Heart left ventricle (tissue), 16 donors: ENCODE results near the gene SLC25A13. TPM values are rescaled to one million over a fixed set of nuclear protein-coding genes. Genes with fewer than 3 reads are reported as not detected.
"Not testable (repeated sequence)": the region's sequence is repeated elsewhere in the genome, so short reads cannot be mapped to it uniquely, and the experiment has no call there.

Source experiments
- ATAC-seq, 4 donors: fragments of 200-7000 bp; cut with Tn5 transposase; one replicate each; pipeline ENCODE4 v1.9.1; 2020 to 2022; ENCODE audit warnings: moderate library complexity in 4 of 4, mild to moderate bottlenecking in 3 of 4, moderate number of reproducible peaks in 1 of 4
- DNase-seq, 5 donors: peaks; one replicate each; pipeline ENCODE4 v3.0.0-alpha.2; 2020
- H3K27ac ChIP-seq, 12 donors: fragments of 200-600 bp; sonication (generic) in 4 of 12; one replicate each; pipeline versions ENCODE4 v1.5.0 to v1.8.0; 2016 to 2022; ENCODE audit warnings: mild to moderate bottlenecking in 2 of 12
- H3K27me3 ChIP-seq, 9 donors: fragments of 200-600 bp; sonication (generic) in 2 of 9; one replicate each; pipeline versions ENCODE4 v1.5.1 to v1.8.0; 2016 to 2022; ENCODE audit warnings: mild to moderate bottlenecking in 3 of 9
- H3K36me3 ChIP-seq, 9 donors: fragments of 200-600 bp; sonication (generic) in 2 of 9; one replicate each; pipeline versions ENCODE4 v1.5.0 to v1.8.0; 2018 to 2022; ENCODE audit warnings: mild to moderate bottlenecking in 2 of 9
- H3K4me1 ChIP-seq, 12 donors: fragments of 200-600 bp; sonication (generic) in 4 of 12; one replicate each; pipeline versions ENCODE4 v1.5.0 to v1.8.0; 2016 to 2022; ENCODE audit warnings: mild to moderate bottlenecking in 3 of 12
- H3K4me3 ChIP-seq, 12 donors: fragments of 200-600 bp; sonication (generic) in 4 of 12; one replicate each; pipeline versions ENCODE4 v1.5.0 to v1.8.0; 2017 to 2022; ENCODE audit warnings: mild to moderate bottlenecking in 9 of 12, moderate library complexity in 4 of 12
- H3K9me3 ChIP-seq, 12 donors: fragments of 200-600 bp; sonication (generic) in 4 of 12; one replicate each; pipeline versions ENCODE4 v1.5.0 to v1.8.0; 2016 to 2022; ENCODE audit warnings: mild to moderate bottlenecking in 1 of 12
- POLR2A ChIP-seq, 2 donors: fragments of 450-650 bp; IDR thresholded peaks; one replicate each; pipeline ENCODE4 v1.6.1; 2017; ENCODE audit warnings: antibody characterized with exemption in 2 of 2, mild to moderate bottlenecking in 2 of 2, moderate library complexity in 2 of 2
- WGBS, 4 donors: extraction: QIAGEN DNeasy Blood & Tissue Kit in 2 of 4; methylation state at CpG; one replicate each; pipeline versions ENCODE4 v1.1.5 to v1.1.7; 2013 to 2018; 5-methylcytosine and 5-hydroxymethylcytosine counted together
- intact Hi-C, 10 donors: fragments of 100-400 bp; cut with DNase I; formaldehyde crosslinking; loops; one replicate each; pipeline versions ENCODE4 v1.11.1 to v1.14.2; 2022
- polyA plus RNA-seq, 2 donors: library from polyadenylated mRNA; stranded (reverse); fragments of 200-250 nt; gene quantifications; one replicate each; pipeline ENCODE4 v1.2.3, GENCODE V29; 2013
- total RNA-seq, 9 donors: library from RNA; depleted of rRNA in 2 of 9; stranded (reverse); fragments of >200 nt in 2 of 9; fragmentation: NEBNext Ultra II Directional in 3 of 9; extraction: Animal tissue kit (Norgen Biotek cat#: 25700) in 3 of 9; gene quantifications; one replicate each; pipeline versions ENCODE4 v1.1.0 to v1.2.4, GENCODE V29; 2016 to 2023
- TF ChIP-seq, protein P1 (sequence below), 12 donors: fragments of 200-600 bp; sonication (generic) in 4 of 12; IDR thresholded peaks; one replicate each; pipeline versions ENCODE4 v1.5.0 to v1.8.0; 2018 to 2022; ENCODE audit warnings: antibody characterized with exemption in 12 of 12, mild to moderate bottlenecking in 5 of 12
- donor health status: ischemic (EF 13 %, LVEDD 7.1; RV severe dilation, severe dysfunction).
- donor health status: healthy with polysubstance abuse.
- donor health status: DM: no; HTN: yes; CAD: no.
- donor health status: DM: no; HTN: no; CAD: no.
- donor health status: ischemic (EF 25% LVEDD 6.9; RV normal size, moderate dysfunction).
- donor health status: ischemic (EF 25% LVEDD 5.7; RV mildly dilated, moderate dysfunction).
- donor health status: healthy.
- donor health status: DM: yes; HTN: yes; CAD: no.
- donor health status: ischemic (EF 35%, LVEDD 5.7; RV mildly dilated, moderate dysfunction).
- donor health status: nonischemic (EF 11% LVEDD 7.7; RV severe dilation, severe dysfunction).
- donor health status: DM: yes; HTN: yes; CAD: no.
- donor health status: PGD.
- donor health status: ischemic (EF 29% LVEDD 5.4; RV normal size, mild dysfunction).
- donor health status: nonischemic (EF 23%, LVEDD 6.1; RV moderate dilation, normal function).

SLC25A13 gene
- total and polyA plus RNA-seq, 11 donors = 3.7 to 17.9 (median 11.4) TPM

GRCh38 chr7:96297876-96298275, 24.0 kb downstream of the SLC25A13 start:
- Histone ChIP-seq H3K36me3 (peaks cover 0 to 26% (median 12%) of the 10 kb centered on the region in 9 donors), H3K4me3 (no peak overlapping the region), H3K27ac (no peak overlapping the region), H3K9me3 (peaks cover 0 to 4% (median 0%) of the 10 kb centered on the region in 12 donors), H3K4me1 (peaks cover 0 to 29% (median 10%) of the 10 kb centered on the region in 12 donors), H3K27me3 (no peaks in the 10 kb centered on the region)
- intact Hi-C loops = no loop called here
- TF ChIP-seq POLR2A (IDR thresholded peaks at IDR 0.05) = no peak
- TF ChIP-seq, protein P1, sequence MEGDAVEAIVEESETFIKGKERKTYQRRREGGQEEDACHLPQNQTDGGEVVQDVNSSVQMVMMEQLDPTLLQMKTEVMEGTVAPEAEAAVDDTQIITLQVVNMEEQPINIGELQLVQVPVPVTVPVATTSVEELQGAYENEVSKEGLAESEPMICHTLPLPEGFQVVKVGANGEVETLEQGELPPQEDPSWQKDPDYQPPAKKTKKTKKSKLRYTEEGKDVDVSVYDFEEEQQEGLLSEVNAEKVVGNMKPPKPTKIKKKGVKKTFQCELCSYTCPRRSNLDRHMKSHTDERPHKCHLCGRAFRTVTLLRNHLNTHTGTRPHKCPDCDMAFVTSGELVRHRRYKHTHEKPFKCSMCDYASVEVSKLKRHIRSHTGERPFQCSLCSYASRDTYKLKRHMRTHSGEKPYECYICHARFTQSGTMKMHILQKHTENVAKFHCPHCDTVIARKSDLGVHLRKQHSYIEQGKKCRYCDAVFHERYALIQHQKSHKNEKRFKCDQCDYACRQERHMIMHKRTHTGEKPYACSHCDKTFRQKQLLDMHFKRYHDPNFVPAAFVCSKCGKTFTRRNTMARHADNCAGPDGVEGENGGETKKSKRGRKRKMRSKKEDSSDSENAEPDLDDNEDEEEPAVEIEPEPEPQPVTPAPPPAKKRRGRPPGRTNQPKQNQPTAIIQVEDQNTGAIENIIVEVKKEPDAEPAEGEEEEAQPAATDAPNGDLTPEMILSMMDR (IDR thresholded peaks at IDR 0.05) = no peak
- DNase-seq = no peak
- ATAC-seq = no peak

GRCh38 chr7:96297446-96297845, 24.5 kb downstream of the SLC25A13 start:
- 84 to 91% (median 89%) methylated on average over 5 of the region's 5 CpGs for WGBS, 4 donors
- DNase-seq, H3K27ac ChIP-seq, intact Hi-C loops, H3K27me3 ChIP-seq, H3K4me3 ChIP-seq, ATAC-seq, H3K9me3 ChIP-seq: not testable (repeated sequence)
- H3K36me3 ChIP-seq = peaks cover 0 to 26% (median 12%) of the 10 kb centered on the region in 9 donors
- H3K4me1 ChIP-seq = peaks cover 0 to 29% (median 10%) of the 10 kb centered on the region in 12 donors

- H3K4me3 ChIP-seq, H3K9me3 ChIP-seq, DNase-seq, intact Hi-C loops, H3K4me1 ChIP-seq, ATAC-seq, H3K27me3 ChIP-seq, H3K27ac ChIP-seq: not testable (repeated sequence)
- 91 to 98% (median 95%) methylated on average over 4 of the region's 4 CpGs for WGBS, 4 donors
- peaks cover 0 to 26% (median 12%) of the 10 kb centered on the region in 9 donors for H3K36me3 ChIP-seq
Observed at GRCh38 chr7:96293911-96294310, 28.0 kb downstream of the SLC25A13 start.

GRCh38 chr7:96287559-96287958, 34.3 kb downstream of the SLC25A13 start:
- no peaks in the 10 kb centered on the region for H3K36me3 ChIP-seq
- H3K4me3 ChIP-seq = no peak overlapping the region
- no peaks in the 10 kb centered on the region for H3K9me3 ChIP-seq
- H3K27me3 ChIP-seq = no peaks in the 10 kb centered on the region
- ATAC-seq = no peak
- DNase-seq = no peak
- no peak overlapping the region for H3K27ac ChIP-seq
- intact Hi-C loops = no loop called here
- H3K4me1 ChIP-seq = peaks cover 0 to 35% (median 14%) of the 10 kb centered on the region in 12 donors
- WGBS, 4 donors = 92 to 94% (median 93%) methylated on average over 3 to 4 of the region's 4 CpGs
- no peak for TF ChIP-seq POLR2A (IDR thresholded peaks at IDR 0.05)
- TF ChIP-seq, protein P1 (IDR thresholded peaks at IDR 0.05) = no peak

GRCh38 chr7:96287132-96287531, 34.8 kb downstream of the SLC25A13 start:
- Histone ChIP-seq H3K4me1 (peaks cover 0 to 39% (median 14%) of the 10 kb centered on the region in 12 donors), H3K4me3 (no peak overlapping the region), H3K27me3 (no peaks in the 10 kb centered on the region), H3K27ac (no peak overlapping the region), H3K9me3 (no peaks in the 10 kb centered on the region), H3K36me3 (no peaks in the 10 kb centered on the region)
- intact Hi-C loops = no loop called here
- DNase-seq (no peak), ATAC-seq (peak in 2 of 4 donors; percentile 26 to 33)
- 78 to 91% (median 84%) methylated on average over 3 of the region's 3 CpGs for WGBS, 4 donors
- TF ChIP-seq POLR2A (IDR thresholded peaks at IDR 0.05) = no peak
- TF ChIP-seq, protein P1 (IDR thresholded peaks at IDR 0.05) = no peak
